Skin of body (tissue), 2 donors: ENCODE data around the gene DENND6B. TPM values are rescaled to one million over a fixed set of nuclear protein-coding genes. Genes with fewer than 3 reads are reported as not detected.

Experiments used
- DNase-seq: peaks from one replicate; lab custom pipeline; 2025; lab: John Stamatoyannopoulos, UW
- total RNA-seq: library from RNA; depleted of rRNA; stranded (reverse); fragments of >200 nt; gene quantifications from one replicate; pipeline ENCODE4 v1.2.3, GENCODE V29; 2014

DENND6B gene
- total RNA-seq, 1 donor from 2014 or later = 2.9 TPM

DNA sequence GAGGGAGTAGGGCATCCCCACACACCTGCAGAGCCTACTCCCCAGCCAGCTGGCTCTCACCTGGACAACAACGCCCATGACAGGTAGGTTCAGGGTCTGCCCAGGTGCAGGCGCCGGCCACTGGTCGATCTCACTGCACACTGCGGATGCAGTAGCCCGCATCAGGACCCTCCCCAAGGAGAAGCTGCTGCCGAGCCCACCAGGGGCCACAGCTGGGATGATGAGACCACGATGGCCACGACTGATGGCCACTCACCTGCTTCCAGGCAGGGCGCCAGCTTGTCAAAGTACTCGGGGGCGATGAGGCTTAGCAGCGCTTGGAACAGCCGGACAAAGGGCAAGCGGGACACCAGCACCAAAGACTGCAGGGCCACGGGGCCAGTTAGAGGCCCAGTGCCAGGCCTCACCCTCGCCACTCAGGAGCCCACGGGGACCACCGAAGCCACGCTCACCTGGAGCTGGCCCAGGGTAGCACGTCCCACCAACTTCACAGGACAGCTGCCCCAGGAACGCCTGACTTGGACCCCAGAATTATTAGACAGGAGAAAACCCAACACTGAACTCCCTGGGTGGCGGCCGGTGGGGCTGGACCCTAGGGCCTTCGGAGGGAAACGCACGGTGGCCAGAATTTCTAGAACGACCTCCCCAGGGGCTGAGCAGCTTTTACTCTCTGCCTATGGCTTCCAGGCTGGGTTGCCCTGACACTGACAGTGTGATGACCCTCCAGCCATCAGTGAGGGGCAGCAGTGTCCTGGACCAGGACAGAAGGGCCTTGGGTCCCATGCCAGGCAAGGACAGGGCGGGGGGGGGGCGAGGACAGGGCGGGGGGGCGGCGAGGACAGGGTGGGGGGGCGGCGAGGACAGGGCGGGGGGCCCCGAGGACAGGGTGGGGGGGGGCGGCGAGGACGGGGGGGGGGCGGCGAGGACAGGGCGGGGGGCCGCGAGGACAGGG, 10.4 kb downstream of the DENND6B start:
- DNase-seq = no peak

DNA sequence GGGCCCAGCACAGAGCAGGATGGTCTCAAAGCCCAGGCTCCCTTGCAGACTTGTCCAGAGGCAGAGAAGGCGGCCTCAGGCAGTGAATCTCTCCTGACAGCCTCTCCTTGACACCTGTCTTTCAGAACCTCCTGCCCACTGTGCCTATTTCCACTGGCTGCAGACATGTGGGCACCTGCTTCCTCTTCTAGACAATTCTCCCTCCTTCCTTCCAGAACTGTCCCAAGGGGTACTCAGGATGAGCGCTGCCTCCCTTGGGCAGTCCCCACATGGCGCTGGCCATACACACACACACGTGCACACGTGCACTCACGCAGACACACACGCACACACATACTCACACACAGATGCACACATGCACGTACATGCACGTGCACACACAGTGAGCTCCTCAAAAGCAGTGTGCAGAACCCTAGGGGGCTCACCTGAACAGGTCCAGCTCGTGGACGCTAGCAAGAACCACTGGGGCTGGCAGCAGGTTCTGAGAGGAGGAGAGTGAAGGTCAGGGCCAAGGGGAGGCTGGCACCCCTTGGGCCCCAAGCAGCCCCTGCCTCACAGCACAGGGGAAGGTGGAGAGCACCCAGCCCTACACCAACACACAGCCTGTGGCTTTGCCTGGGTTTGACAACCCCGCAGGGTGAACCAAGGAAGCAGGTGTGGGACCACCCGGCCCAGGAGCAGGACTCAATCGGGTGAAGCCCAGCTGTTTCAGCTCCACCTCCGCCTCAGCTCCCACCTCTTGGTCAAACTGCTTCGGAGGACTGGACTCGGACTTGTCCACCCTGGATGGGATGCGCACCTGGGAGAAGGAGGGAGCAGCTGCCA, 11.3 kb downstream of the DENND6B start:
- no peak for DNase-seq

DNA sequence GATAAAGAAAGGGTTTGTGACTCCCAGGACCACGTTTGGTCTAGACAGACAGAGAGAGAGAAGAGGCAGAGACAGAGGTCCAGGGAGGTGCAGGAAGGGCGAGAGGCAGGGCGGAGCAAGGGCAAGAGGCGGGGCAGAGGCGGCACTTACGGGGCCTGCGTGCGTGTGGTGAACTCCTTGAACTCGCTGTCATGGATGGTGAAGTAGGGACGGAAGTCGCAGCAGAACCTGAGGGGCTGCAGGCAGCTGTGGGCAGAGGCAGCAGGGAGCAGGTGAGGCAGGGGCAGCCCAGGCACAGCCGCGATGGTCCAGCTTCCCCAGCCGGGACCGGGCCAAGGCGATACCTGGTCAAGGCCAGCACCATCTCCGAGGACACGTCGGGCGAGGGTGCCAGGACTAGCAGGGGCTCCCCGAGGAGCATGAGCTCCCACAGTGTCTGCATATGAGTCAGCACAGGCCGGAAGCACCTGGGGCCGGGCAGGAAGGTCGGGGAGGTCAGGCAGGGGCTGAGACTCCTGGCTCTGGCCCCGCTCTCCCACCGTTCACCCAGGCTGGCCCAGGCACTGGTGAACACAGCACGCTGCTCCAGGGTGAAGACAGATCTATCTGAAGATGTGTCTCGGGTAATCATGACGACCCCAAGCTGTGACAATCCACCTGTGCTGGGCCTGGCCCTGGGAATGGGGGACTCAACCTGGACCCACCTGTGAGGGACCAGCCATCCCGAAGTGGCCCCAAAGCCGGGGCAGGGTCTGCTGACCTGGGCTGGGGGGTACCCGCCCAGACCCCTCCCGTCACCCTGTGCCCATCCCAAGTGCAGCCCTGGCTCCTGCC, 12.1 kb downstream of the DENND6B start:
- DNase-seq = no peak

DNA sequence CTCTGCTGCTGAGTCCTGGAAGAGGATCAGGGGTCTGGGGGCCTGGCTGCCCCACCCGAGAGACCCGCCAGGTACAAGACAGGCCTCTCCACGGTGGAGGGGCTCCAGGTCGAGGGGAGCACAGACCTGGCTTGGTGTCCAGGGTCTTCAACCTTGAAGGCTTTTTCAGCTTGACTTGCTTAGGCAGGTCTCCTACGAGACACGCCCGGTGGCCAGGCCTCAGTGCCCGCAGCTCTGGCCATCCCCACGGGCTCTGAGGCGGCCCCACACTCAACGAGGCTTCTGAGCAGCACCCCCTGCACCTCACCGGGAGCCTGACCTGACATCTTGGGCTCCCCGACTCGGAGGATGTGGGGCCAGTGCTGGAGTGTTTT, 12.7 kb downstream of the DENND6B start:
- no peak for DNase-seq

DNA sequence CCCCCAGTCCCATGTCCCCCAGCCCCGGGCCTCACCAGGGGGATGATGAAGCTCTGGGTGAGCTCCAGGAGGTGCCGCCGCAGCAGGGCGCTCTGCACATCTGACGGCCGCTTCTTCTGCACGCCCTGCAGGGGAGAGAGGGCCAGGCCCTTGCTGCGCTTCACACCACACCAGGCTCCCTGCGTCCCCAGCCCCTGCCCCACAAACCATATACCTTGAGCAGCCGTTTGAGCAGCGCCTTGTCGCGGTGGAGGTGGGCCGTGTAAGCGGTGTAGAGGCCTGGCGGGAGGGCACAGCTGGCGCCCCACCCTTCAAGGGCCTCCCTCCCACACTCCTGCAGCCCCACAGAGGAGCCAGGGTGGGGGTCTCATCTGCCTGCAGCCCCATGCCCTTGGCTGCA, 13.2 kb downstream of the DENND6B start:
- DNase-seq = no peak

DNA sequence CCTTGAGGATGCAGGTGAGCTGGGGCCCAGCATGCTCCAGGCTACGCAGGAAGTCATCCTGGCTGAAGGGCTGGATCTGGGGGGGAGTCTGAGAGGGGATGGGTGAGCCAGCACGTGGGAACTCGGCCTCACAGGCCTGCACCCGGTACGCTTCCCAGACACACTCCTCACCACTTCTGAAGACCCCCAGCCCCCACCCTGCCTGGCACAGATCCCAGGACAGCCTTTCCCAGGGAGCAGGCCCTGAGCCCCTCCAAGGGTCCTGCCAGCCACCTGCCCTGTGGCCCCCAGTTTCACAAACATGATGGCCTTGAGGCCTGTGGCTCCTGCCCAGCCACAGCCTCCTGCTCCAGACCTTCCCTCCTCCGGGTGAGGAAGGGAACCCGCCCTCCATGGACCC, 13.8 kb downstream of the DENND6B start:
- no peak for DNase-seq

DNA sequence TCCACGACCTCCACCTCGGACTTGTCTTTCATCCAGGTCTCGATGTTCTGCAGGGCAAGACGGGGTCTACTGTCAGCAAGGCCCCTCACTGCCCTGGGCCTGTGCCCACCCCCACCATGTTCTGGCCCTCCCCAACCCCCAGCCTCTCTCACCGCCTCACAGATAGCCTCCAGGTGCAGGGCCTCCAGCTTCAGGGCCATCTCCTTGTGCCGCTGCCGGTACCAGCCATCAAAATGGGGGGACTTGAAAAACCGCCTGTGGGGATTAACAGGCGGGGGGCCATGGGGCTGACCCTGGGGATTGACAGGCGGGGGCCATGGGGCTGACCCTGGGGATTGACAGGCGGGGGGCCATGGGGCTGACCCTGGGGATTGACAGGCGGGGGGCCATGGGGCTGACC, 14.4 kb downstream of the DENND6B start:
- no peak for DNase-seq

DNA sequence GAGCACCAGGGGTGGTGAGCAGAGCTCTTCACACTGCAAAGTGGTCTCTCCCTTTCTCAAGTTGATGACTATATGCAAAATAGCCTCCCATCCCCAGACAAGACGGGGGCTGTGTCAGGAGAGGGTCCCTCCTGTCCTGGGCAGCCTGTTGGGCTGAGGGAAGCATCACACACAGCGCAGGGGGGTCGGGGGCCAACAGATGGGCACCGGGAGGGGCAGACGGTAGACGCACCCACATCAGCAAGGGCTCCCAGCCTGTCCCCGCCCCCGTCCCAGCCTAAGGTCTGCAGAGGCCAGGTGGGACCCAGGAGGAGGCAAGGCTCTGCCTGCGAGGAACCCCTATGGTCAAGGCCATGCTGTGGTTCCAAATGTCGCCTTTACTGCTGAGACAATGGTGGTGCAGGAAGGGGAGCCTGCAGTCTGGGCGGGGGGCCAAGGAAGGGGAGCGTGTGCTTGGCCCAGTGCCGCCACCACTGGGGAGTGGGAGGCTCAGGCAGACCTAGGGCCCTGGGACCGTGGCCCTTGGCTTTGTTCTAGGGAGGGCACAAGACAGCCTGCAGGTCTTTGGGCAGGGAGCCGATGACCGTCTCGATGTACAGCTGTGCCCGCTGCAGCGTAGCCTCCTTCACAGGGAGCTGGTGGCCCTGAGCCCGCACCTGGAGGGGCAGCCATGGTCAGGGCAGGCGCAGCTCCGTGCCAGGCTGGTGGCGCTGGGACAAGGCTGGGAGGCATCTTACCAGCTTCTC, 15.0 kb downstream of the DENND6B start:
- no peak for DNase-seq

DNA sequence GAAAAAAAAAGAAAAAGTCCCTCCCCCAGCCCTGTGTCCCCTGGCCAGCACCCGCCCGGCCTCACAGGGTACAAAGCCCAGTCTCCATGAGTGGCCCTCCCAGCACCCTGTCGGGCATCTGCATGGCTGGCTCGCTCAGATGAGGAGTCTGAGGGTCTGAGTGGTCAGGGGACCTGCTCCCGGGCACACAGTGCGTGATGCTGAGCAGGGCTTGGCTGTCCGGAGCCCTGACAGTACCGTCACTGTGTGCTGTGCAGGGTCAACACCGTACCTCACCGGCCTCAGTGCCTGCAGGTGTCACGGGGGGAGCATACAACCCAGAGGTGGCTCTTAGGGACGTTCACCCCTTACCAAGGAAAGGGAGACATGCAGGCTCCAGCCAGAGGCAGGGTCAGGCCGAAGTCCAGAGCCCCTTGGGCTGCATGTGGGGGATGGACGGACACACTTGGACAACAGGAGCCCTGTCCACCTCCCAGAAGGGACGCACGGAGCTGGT, 15.8 kb downstream of the DENND6B start:
- no peak for DNase-seq

DNA sequence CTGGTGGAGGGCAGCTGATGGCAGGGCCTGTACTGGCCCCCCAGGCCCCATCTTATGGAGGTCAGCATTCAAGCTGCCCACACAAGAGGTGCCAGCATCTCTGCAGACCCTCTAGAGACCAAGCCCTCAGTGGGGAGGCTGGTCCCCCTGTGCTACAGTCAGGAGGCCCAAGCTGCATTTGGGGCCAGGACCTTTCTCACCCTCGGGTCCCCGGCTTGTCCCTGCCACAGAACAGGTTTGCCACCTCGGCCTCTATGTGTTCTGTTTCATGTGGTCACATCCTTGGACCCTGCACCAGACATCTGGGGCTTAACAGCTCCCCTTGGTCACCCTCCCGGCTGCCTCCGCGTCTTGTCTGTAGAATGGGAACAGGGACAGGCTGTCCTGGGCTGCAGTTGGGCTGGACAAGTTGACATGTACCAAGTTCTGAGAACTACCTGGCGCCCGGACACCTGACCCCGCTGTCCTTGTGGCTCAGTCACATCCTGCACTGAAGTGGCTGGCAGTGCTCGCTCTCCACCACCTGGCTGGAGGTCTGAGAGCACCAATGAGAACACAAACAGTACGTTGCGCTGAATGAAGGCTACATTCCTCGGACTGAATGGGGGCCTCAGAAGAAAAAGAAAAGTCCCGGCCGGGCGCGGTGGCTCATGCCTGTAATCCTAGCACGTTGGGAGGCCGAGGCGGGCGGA, 16.6 kb downstream of the DENND6B start:
- DNase-seq = no peak

DNA sequence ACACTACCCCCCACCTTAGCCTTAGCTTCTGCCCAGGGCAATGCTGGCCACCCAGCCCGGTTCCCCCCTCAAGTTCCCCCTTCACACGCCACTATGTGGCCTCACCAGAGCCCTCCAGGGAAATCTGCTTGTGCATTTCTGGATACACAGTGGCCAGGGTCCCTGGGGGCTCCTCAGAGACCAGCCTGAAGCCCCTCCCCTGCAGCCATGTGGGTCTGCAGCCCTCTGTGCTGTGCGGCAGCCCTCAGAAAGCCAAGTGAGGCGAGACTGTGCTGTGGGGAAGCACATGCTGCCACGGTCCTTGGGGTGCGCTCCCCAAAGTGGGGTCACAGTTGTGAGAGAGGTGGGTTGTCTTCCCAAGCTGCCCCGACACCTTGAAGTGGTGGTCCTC, 17.2 kb downstream of the DENND6B start:
- no peak for DNase-seq

DNA sequence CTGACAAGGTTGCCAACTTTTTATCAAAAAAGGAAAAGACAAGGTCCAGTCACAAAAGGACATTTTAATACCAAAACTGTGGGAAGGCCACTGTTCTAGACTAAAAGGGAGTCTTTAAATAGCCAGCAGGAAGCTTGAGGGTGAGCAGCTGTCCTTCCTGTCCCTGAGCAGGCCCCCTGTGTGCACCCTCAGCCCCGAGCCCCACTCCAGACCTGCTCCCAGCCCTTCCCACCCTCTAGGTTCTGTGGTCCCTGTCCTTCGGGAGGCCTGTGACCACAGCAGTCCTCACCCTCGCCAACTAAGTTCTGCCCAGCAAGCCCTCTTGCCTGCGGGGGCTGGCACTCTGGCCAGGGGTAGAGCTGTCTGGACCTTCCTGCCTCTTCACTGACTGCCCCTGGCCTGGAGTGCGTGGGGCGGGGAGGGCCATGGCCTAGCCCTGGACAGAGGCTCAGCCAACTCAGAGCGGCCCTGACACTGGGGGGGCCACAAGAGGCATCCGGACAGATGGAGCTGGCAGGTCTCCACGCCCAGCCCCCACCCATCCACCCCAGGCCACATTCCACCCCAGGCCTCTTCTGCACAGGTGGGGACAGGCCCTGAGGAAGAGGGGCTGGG, 17.7 kb downstream of the DENND6B start:
- DNase-seq = no peak

DNA sequence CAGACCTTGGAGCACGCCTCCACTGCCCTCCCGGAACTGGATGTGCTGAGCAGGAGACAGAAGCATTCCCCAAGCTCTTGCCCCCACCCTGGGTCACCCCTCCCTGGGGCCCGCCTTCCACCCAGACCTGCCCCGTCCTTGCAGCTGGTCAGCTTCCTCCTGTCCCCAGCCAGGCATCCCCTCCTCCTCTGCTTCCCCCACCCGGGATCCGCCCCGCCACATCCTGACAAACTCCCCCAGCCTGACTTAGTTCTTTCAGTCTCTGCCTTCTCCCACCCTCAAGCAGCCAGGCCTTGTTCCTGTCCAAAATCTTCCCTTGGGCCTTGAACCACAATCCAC, 18.2 kb downstream of the DENND6B start:
- peak; percentile 19 for DNase-seq

DNA sequence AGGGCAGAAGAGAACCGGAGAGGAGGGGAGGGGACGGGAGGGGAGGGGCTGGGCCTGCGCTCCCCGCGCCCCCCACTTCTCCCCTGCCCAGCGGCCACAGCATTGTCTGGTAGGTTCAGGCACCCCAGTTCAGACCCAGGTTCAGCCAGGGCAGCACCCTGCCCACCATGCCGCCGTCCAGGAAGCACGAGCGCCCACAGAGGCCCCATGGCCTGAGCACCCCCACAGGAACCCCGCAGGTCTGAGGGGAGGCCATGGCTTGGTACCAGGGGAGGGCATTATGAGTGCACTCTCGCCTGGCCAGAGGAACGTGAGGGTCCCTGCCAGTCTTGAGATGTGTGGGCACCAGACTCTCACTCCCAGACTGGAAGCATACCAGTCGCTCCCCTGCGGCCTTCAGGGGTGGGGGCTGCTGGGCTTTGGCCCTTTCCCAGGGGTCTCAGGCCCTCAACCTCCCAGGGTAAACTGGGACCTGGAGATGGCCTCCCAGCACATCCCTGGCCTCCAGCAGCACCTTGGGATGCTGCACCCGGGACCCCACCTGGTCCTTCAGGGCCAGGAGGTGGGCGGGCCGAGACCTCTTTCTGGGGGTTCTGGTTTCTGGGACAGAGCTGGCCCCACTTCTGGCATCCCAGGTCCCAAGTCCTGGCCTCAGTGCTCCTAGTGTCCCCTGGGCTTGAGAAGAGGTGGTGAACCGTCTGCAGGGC, 18.8 kb downstream of the DENND6B start:
- DNase-seq = no peak

DNA sequence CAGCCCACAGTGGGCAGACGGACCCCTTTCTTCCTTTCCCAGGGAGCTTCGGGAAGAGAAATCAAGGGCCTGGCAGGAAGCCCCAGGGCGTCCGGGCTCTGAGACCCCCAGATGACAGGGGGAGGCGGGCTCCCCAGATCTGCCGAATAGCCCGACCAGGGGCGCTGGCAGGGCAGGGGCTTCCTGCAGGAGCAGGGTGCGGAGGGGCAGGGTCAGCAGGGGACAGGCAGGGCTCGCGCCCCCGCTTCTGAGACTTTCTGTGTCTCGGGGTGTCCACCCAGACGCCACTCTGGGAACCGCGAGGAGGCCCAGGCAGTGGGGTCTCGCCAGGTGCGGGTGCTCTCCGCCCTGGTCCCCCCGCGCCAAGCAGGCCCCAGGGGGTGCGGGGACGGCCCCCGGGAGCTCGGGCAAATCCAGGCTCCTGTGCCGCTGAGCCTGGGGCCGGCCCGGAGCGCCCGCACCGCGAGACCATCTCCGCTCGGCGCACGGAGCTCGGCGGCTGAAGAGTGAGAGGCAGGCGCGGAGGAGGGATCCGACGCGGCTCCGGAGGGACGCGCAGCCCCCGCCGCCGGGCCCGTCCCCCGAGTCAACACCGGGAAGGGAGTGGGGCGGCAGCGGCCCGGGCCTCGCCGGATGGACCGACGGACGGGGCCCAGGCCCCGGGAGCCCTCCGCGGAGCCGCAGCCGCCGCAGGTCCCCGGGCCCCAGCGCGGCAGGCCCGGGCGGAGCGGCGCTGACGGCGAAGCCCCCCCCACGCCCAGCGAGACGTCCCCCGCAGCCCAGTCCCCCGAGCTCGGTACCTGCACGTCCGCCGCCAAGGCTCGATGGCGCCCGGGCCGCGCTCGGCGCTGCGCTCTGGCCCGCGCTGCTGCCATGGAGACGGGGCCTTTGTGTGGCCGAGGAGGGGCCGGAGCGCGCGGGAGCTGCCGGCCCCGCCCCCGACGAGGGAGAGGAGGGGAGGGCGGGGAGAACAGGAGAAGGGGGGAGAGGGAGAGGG, 19.8 kb downstream of the DENND6B start, which contains the start of gene PLXNB2:
Gene PLXNB2, minus strand, starts transcription at position 894 of the 997 bp plus-strand sequence. CDS start 17,062 bp downstream, outside the sequence.
- peak; percentile 69 for DNase-seq

DNA sequence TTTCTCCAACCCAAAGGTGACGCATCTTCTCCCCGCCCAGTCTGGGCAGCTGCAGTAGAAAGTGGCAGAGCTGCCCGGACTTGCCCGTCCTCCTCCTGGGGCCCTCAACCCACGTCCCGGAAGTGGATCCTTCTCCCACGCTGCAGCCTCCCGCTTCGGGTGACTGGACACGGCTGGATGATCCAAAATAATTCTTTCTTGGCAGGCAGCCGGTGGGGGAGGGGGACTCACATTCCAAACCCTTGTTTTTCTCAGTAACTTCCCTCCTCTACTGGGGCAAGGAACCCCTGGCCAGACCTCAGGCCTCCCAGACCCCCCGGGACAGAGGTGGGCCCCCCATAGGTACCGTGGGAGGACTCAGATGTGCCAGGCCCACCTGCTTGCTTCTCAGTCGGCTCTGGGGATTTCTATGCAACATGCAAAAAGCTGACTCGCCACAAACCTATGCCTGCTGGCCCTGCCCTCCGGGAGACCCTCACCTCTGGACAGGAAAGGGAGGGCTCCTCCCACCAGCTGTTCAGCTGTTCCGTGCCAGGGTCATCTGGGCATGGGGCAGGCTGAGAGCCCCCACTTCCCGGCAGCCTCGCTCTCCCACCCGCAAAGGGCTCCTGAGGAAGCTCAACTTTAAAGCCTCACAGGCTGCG, 20.8 kb downstream of the DENND6B start:
- DNase-seq = peak; percentile 25

DNA sequence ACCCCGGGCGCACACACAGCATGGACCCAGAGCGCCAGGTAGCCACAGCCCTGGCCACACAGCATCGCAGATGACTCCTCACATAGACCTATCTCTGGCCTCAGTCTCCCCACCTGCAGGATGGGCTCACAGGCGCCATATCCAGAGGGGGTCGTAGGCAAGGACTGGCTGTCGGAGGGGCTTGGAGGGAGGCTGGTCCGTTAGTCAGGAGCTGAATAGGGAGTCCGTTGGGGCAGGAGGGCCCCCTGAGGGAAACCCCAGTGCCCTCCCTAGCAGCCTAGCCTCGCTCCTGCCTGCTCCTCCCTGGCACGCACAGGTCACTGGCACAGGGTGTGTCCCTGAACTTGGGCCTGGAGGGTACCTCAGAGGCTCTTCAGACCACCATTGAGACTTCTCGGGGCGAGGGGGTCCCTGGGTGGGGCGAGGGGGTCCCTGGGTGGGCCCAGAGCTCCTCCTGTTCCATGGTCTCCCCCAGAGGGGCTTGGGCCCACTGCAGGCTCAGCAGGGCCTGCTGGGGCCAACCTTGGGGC, 21.4 kb downstream of the DENND6B start:
- DNase-seq = no peak
